ENCODE data around the gene TARP.
A peak's percentile ranks its signal among the peaks of the same experiment; 100 is the strongest.

The TARP gene

GRCh38 chr7:38224392-38224791 lies 49.0 kb downstream of the TARP start:
- Histone ChIP-seq H3K79me2 (no peaks in the 10 kb centered on the region), H2AFZ (no peak overlapping the region), H3K9ac (no peak overlapping the region), H3K36me3 (ENCODE audit: control insufficient read depth, insufficient read depth, low read length) (no peaks in the 10 kb centered on the region), H3K4me1 (no peaks in the 10 kb centered on the region), H3K27ac (no peak overlapping the region), H3K4me3 (ENCODE audit: low read depth, low read length) (no peak overlapping the region), H3K9me3 (ENCODE audit: control insufficient read depth, low read length) (no peaks in the 10 kb centered on the region), H3K27me3 (ENCODE audit: control insufficient read depth, insufficient read depth, low read length) (no peaks in the 10 kb centered on the region), H3K4me2 (ENCODE audit: low read length) (no peak overlapping the region)
- no peak for TF ChIP-seq CTCF (IDR thresholded peaks at IDR 0.05)

DNA sequence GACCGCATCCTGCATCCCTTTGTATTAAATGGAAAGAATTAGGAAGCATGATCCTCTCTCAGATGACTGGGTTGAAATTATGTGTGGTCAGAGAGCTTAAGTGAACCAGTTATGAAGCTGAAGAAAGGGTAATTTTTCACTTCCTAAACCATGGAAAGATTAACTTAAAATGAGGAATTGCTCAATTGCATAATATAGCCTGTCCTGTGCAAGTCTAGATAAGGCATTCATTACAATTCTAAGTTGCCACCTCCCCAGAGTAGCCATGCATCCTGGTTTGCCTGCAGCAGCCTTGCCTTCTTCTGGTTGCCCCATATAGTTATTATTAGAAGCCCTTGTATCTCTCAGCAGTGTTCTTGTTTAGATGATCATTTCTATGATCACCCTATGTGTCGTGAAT lies 50.1 kb downstream of the TARP start:
- H3K4me3 ChIP-seq (ENCODE audit: low read depth, low read length) = no peak overlapping the region
- no peaks in the 10 kb centered on the region for H3K4me1 ChIP-seq
- H2AFZ ChIP-seq = no peak overlapping the region
- H3K27ac ChIP-seq = no peak overlapping the region
- H3K36me3 ChIP-seq (ENCODE audit: control insufficient read depth, insufficient read depth, low read length) = no peaks in the 10 kb centered on the region
- no peaks in the 10 kb centered on the region for H3K79me2 ChIP-seq
- H3K9me3 ChIP-seq (ENCODE audit: control insufficient read depth, low read length) = no peaks in the 10 kb centered on the region
- no peaks in the 10 kb centered on the region for H3K27me3 ChIP-seq (ENCODE audit: control insufficient read depth, insufficient read depth, low read length)
- H3K9ac ChIP-seq = no peak overlapping the region
- no peak for TF ChIP-seq CTCF (IDR thresholded peaks at IDR 0.05)
- no peak overlapping the region for H3K4me2 ChIP-seq (ENCODE audit: low read length)

GRCh38 chr7:38222481-38223096 lies 50.8 kb downstream of the TARP start:
- Histone ChIP-seq H3K79me2 (no peaks in the 10 kb centered on the region), H3K9me3 (ENCODE audit: control insufficient read depth, low read length) (no peaks in the 10 kb centered on the region), H3K27me3 (ENCODE audit: control insufficient read depth, insufficient read depth, low read length) (no peaks in the 10 kb centered on the region), H3K4me3 (ENCODE audit: low read depth, low read length) (no peak overlapping the region), H3K4me1 (no peaks in the 10 kb centered on the region), H3K4me2 (ENCODE audit: low read length) (no peak overlapping the region), H3K9ac (no peak overlapping the region), H3K36me3 (ENCODE audit: control insufficient read depth, insufficient read depth, low read length) (no peaks in the 10 kb centered on the region), H3K27ac (no peak overlapping the region), H2AFZ (no peak overlapping the region)
- TF ChIP-seq CTCF (IDR thresholded peaks at IDR 0.05) = peak; percentile 94

DNA sequence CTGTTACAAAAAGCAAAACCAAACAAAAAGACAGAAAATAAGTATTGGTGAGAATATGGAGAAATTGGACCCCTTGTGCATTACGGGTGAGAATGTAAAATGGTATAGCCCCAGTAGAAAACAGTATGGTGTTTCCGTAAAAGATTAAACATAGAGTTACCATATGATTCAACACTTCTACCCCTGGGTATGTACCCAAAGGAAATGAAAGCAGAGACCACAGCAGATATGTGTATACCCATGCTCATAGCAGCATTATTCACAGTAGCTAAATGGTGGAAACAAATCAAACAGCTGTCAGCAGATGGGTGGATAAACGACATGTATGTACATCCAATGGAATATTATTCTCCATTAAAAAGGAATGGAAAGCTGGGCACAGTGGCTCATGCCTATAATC lies 53.0 kb downstream of the TARP start:
- no peak for TF ChIP-seq CTCF (IDR thresholded peaks at IDR 0.05)
- no peak overlapping the region for H3K9ac ChIP-seq
- H3K9me3 ChIP-seq (ENCODE audit: control insufficient read depth, low read length) = no peaks in the 10 kb centered on the region
- no peak overlapping the region for H3K4me2 ChIP-seq (ENCODE audit: low read length)
- no peak overlapping the region for H3K4me3 ChIP-seq (ENCODE audit: low read depth, low read length)
- no peaks in the 10 kb centered on the region for H3K4me1 ChIP-seq
- H3K36me3 ChIP-seq (ENCODE audit: control insufficient read depth, insufficient read depth, low read length) = no peaks in the 10 kb centered on the region
- H2AFZ ChIP-seq = no peak overlapping the region
- no peaks in the 10 kb centered on the region for H3K79me2 ChIP-seq
- H3K27me3 ChIP-seq (ENCODE audit: control insufficient read depth, insufficient read depth, low read length) = no peaks in the 10 kb centered on the region
- no peak overlapping the region for H3K27ac ChIP-seq

- H3K9ac ChIP-seq = no peak overlapping the region
- H3K4me3 ChIP-seq (ENCODE audit: low read depth, low read length) = no peak overlapping the region
- H3K9me3 ChIP-seq (ENCODE audit: control insufficient read depth, low read length) = no peaks in the 10 kb centered on the region
- no peak overlapping the region for H2AFZ ChIP-seq
- H3K4me1 ChIP-seq = no peaks in the 10 kb centered on the region
- H3K27ac ChIP-seq = no peak overlapping the region
- no peak overlapping the region for H3K4me2 ChIP-seq (ENCODE audit: low read length)
- no peaks in the 10 kb centered on the region for H3K79me2 ChIP-seq
- no peaks in the 10 kb centered on the region for H3K36me3 ChIP-seq (ENCODE audit: control insufficient read depth, insufficient read depth, low read length)
- no peaks in the 10 kb centered on the region for H3K27me3 ChIP-seq (ENCODE audit: control insufficient read depth, insufficient read depth, low read length)
- no peak for TF ChIP-seq CTCF (IDR thresholded peaks at IDR 0.05)
Measured at GRCh38 chr7:38217672-38218071, 55.8 kb downstream of the TARP start.
